Esophagus muscularis mucosa (tissue), 4 donors: ENCODE results near the gene ZNF777. TPM values are rescaled to one million over a fixed set of nuclear protein-coding genes. Genes with fewer than 3 reads are reported as not detected.

Source experiments
- DNase-seq: peaks from one replicate; pipeline ENCODE4 v3.0.0-alpha.2; 2017; ENCODE audit errors: extremely low spot score
- H3K27ac ChIP-seq, 4 donors: fragments of 200-600 bp; sonication (generic); replicated peaks in 1 of 4; 1 replicate in 3 of 4; 2 replicates in 1 of 4; pipeline ENCODE4 v1.5.1; 2016 to 2019; ENCODE audit warnings: mild to moderate bottlenecking in 1 of 4
- H3K27me3 ChIP-seq, 4 donors: fragments of 200-600 bp; sonication (generic); one replicate each; pipeline versions ENCODE4 v1.5.1 to v1.6.0; 2016 to 2019
- H3K36me3 ChIP-seq, 4 donors: fragments of 200-600 bp; sonication (generic); one replicate each; pipeline ENCODE4 v1.5.1; 2016 to 2019
- H3K4me1 ChIP-seq, 4 donors: fragments of 200-600 bp; sonication (generic); one replicate each; pipeline ENCODE4 v1.5.1; 2016 to 2019
- H3K4me3 ChIP-seq, 4 donors: fragments of 200-600 bp; sonication (generic); 1 replicate in 2 of 4; 2 replicates in 2 of 4; pipeline ENCODE4 v1.5.1; 2016 to 2019; ENCODE audit warnings: mild to moderate bottlenecking in 4 of 4, moderate library complexity in 1 of 4
- H3K9me3 ChIP-seq, 4 donors: fragments of 200-600 bp; sonication (generic); 1 replicate in 3 of 4; 2 replicates in 1 of 4; pipeline ENCODE4 v1.5.1; 2016 to 2019
- CTCF ChIP-seq, 3 experiments: fragments of 200-600 bp in 2 of 3; fragments of 450-650 bp in 1 of 3; sonication (generic) in 2 of 3; IDR thresholded peaks; one replicate each; pipeline ENCODE4 v1.5.1; 2017 to 2019; ENCODE audit warnings: antibody characterized with exemption in 3 of 3, mild to moderate bottlenecking in 2 of 3, moderate library complexity in 1 of 3
- EP300 ChIP-seq: sonication (generic); formaldehyde crosslinking; IDR thresholded peaks from one replicate; pipeline ENCODE4 v1.6.1; 2017; ENCODE audit warnings: antibody characterized with exemption
- POLR2A ChIP-seq: fragments of 450-650 bp; IDR thresholded peaks from one replicate; pipeline ENCODE4 v1.6.1; 2017; ENCODE audit warnings: antibody characterized with exemption, moderate library complexity, mild to moderate bottlenecking, low read depth
- POLR2AphosphoS5 ChIP-seq, 2 donors: sonication (generic); formaldehyde crosslinking; IDR thresholded peaks; one replicate each; pipeline ENCODE4 v1.6.1; 2017; ENCODE audit warnings: antibody characterized with exemption in 2 of 2
- WGBS: methylation state at CpG from one replicate; pipeline ENCODE4 v1.1.5; 2018; 5-methylcytosine and 5-hydroxymethylcytosine counted together
- intact Hi-C: fragments of 100-400 bp; cut with DNase I; formaldehyde crosslinking; loops from one replicate; pipeline ENCODE4 v1.15.1; 2023
- total RNA-seq, 4 donors: library from RNA; depleted of rRNA; stranded (reverse); fragments of >200 nt; gene quantifications; one replicate each; pipeline versions ENCODE4 v1.1.0 to v1.2.1, GENCODE V29; 2016

The ZNF777 gene
- total RNA-seq, 4 donors from 2014 or later: 6.6 to 17.4 (median 13.7) TPM

GRCh38 chr7:149497467-149498261, 36.8 kb upstream of the ZNF777 start, which contains the start of gene ZNF746:
ZNF746 (minus strand) TSS chr7:149497809; CDS start chr7:149497536, 273 bp downstream.
- Histone ChIP-seq H3K27me3 (peaks cover 0 to 8% (median 0%) of the 10 kb centered on the region in 4 donors), H3K4me3 (peak within 1 kb of the TSS; percentile 82 to 95 (median 88)), H3K36me3 (peaks cover 16 to 19% (median 16%) of the 10 kb centered on the region in 4 donors), H3K27ac (peak within 1 kb of the TSS; percentile 91 to 94 (median 94)), H3K4me1 (peaks cover 18 to 32% (median 31%) of the 10 kb centered on the region in 4 donors), H3K9me3 (no peaks in the 10 kb centered on the region)
- intact Hi-C loops: loop anchor here (5.0 kb wide), 2 partner anchors 75 to 130 kb away; no protein-coding TSS in a partner anchor
- peak; percentile 92 for DNase-seq
- 0% methylated on average over 11 of the region's 109 CpGs for WGBS
- TF ChIP-seq POLR2AphosphoS5 (IDR thresholded peaks at IDR 0.05) (peak; percentile 47 to 54), EP300 (no peak), POLR2A (no peak), CTCF (IDR thresholded peaks at IDR 0.05) (peak; percentile 41 to 79 (median 78))

GRCh38 chr7:149496642-149497391, 36.0 kb upstream of the ZNF777 start:
- Histone ChIP-seq H3K4me3 (peak overlapping the region; percentile 82 to 95 (median 88)), H3K27ac (peak overlapping the region; percentile 91 to 94 (median 94)), H3K4me1 (peaks cover 18 to 32% (median 31%) of the 10 kb centered on the region in 4 donors), H3K9me3 (no peaks in the 10 kb centered on the region), H3K36me3 (peaks cover 24 to 27% (median 24%) of the 10 kb centered on the region in 4 donors), H3K27me3 (peaks cover 0 to 3% (median 0%) of the 10 kb centered on the region in 4 donors)
- intact Hi-C loops: loop anchor here (5.0 kb wide), 2 partner anchors 75 to 130 kb away; no protein-coding TSS in a partner anchor
- DNase-seq: no peak
- 5% methylated on average over 25 of the region's 51 CpGs for WGBS
- TF ChIP-seq EP300 (no peak), POLR2AphosphoS5 (IDR thresholded peaks at IDR 0.05) (no peak), POLR2A (no peak), CTCF (IDR thresholded peaks at IDR 0.05) (no peak)

GRCh38 chr7:149495785-149496641, 35.2 kb upstream of the ZNF777 start:
- Histone ChIP-seq H3K4me1 (peaks cover 18 to 32% (median 31%) of the 10 kb centered on the region in 4 donors), H3K4me3 (peak overlapping the region; percentile 82 to 95 (median 88)), H3K36me3 (peaks cover 32 to 35% (median 32%) of the 10 kb centered on the region in 4 donors), H3K27me3 (no peaks in the 10 kb centered on the region), H3K9me3 (no peaks in the 10 kb centered on the region), H3K27ac (peak overlapping the region; percentile 91 to 94 (median 94))
- WGBS: 31% methylated on average over 13 of the region's 13 CpGs
- intact Hi-C loops: loop anchor here (5.0 kb wide), 2 partner anchors 74 to 131 kb away; no protein-coding TSS in a partner anchor
- TF ChIP-seq POLR2AphosphoS5 (IDR thresholded peaks at IDR 0.05): no peak
- TF ChIP-seq EP300: no peak
- no peak for TF ChIP-seq POLR2A
- TF ChIP-seq CTCF (IDR thresholded peaks at IDR 0.05): no peak
- no peak for DNase-seq
